Measurements from ENCODE around the gene NDUFC1. TPM values are rescaled to one million over a fixed set of nuclear protein-coding genes. Genes with fewer than 3 reads are reported as not detected.

NDUFC1 gene
- total and polyA plus RNA-seq, 4 donors: 12.4 to 192 (median 50.8) TPM

DNA sequence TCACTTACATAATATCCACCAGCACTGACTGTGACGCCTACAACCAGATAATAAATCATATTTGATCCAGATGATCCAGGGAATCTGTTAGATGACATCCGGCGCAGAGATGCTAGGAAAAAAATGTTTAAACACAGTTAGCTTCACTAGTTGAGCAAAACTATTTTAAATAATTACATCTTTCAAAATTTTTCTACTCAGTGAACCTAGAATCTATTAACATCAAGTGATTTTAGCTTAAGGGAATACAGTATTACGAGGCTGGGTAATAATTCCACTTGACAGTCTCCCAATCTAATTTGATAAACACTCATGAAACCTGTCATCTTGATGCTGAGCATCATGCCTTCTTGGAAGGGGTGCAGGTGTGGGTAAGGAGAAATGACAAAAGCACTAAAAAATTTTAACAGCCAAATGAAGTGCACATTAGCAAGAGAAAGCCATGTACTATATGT lies 27.0 kb downstream of the NDUFC1 start:
- peaks cover 0 to 5% (median 0%) of the 10 kb centered on the region in 4 donors for H3K27me3 ChIP-seq (ENCODE audit: control insufficient read depth in 4 of 4, insufficient read depth in 4 of 4, low read length in 3 of 4)
- TF ChIP-seq, protein P1, sequence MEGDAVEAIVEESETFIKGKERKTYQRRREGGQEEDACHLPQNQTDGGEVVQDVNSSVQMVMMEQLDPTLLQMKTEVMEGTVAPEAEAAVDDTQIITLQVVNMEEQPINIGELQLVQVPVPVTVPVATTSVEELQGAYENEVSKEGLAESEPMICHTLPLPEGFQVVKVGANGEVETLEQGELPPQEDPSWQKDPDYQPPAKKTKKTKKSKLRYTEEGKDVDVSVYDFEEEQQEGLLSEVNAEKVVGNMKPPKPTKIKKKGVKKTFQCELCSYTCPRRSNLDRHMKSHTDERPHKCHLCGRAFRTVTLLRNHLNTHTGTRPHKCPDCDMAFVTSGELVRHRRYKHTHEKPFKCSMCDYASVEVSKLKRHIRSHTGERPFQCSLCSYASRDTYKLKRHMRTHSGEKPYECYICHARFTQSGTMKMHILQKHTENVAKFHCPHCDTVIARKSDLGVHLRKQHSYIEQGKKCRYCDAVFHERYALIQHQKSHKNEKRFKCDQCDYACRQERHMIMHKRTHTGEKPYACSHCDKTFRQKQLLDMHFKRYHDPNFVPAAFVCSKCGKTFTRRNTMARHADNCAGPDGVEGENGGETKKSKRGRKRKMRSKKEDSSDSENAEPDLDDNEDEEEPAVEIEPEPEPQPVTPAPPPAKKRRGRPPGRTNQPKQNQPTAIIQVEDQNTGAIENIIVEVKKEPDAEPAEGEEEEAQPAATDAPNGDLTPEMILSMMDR (IDR thresholded peaks at IDR 0.05; ENCODE audit: low read depth, low read length, missing input control): no peak
- TF ChIP-seq HNF4A (conservative IDR thresholded peaks at IDR 0.05): no peak
- TF ChIP-seq FOXA2 (IDR thresholded peaks at IDR 0.05): no peak
- TF ChIP-seq HNF4G (IDR thresholded peaks at IDR 0.05): no peak
- no peak for TF ChIP-seq YY1 (IDR thresholded peaks at IDR 0.05)
- TF ChIP-seq RXRA (IDR thresholded peaks at IDR 0.05): no peak
- TF ChIP-seq SP1 (IDR thresholded peaks at IDR 0.05): no peak
- 92% methylated on average over 4 of the region's 4 CpGs for WGBS
- DNase-seq (ENCODE audit: low spot score): no peak
- no peaks in the 10 kb centered on the region for H3K9me3 ChIP-seq (ENCODE audit: control insufficient read depth in 4 of 4, low read length in 3 of 4)
- peaks cover 5 to 16% (median 11%) of the 10 kb centered on the region in 4 donors for H3K4me1 ChIP-seq (ENCODE audit: control insufficient read depth in 4 of 4, insufficient read depth in 4 of 4, low read length in 3 of 4)
- no peak overlapping the region for H3K9ac ChIP-seq (ENCODE audit: low read depth in 1 of 2, low read length in 2 of 2)
- no peak overlapping the region for H3K4me3 ChIP-seq (ENCODE audit: low read depth in 1 of 3, low read length in 3 of 3)
- H3K27ac ChIP-seq (ENCODE audit: low read depth in 1 of 2, low read length in 2 of 2): no peak overlapping the region
- H3K36me3 ChIP-seq (ENCODE audit: control insufficient read depth in 4 of 4, insufficient read depth in 3 of 4, low read depth in 1 of 4, low read length in 3 of 4): no peaks in the 10 kb centered on the region

DNA sequence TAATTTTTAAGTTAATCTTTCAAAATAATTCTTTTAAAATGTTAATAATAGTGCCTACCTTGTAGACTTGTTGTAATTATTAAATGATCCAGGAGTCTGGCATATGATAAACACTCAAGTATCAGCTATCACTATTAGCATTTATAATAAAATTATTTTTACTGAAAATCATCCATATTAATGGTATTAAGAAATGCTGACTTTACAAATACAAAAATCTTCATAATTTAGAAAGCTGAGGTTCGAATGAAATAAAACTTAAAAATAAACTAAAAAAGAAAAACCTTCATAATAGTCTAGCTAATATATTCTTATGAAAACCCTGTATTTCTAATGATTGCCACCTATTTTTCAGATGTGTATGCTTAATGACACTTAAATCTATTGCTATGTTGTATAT lies 27.5 kb downstream of the NDUFC1 start:
- H3K27me3 ChIP-seq (ENCODE audit: control insufficient read depth in 4 of 4, insufficient read depth in 4 of 4, low read length in 3 of 4): peaks cover 0 to 5% (median 0%) of the 10 kb centered on the region in 4 donors

DNA sequence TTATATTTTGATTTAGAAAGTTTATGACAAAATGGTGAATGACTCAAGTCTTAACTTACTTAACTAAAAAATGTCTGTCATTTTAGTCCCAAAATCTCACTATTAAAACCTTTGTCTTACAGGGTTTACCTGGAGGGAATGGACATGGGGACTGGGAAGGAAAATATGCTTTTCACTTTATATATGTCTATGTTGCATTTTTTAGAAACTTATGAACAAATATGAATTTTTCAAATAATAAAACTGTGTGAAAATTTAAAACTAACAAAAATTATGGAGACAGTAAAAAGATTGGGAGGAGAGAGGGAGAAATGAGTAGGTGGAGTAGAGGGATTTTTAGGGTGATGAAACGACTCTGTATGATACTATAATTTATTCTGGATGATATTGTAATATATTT lies 28.4 kb downstream of the NDUFC1 start:
- TF ChIP-seq HNF4G (IDR thresholded peaks at IDR 0.05): no peak
- TF ChIP-seq, protein P2, sequence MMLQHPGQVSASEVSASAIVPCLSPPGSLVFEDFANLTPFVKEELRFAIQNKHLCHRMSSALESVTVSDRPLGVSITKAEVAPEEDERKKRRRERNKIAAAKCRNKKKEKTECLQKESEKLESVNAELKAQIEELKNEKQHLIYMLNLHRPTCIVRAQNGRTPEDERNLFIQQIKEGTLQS (IDR thresholded peaks at IDR 0.05): no peak
- TF ChIP-seq SP1 (IDR thresholded peaks at IDR 0.05): no peak
- no peak for TF ChIP-seq EGR1 (IDR thresholded peaks at IDR 0.05; ENCODE audit: low read depth in 2 of 2)
- 91% methylated on average over 1 of the region's 1 CpG for WGBS
- Histone ChIP-seq H3K4me3 (ENCODE audit: low read depth in 1 of 3, low read length in 3 of 3) (no peak overlapping the region), H3K4me1 (ENCODE audit: control insufficient read depth in 4 of 4, insufficient read depth in 4 of 4, low read length in 3 of 4) (peaks cover 0 to 1% (median 0%) of the 10 kb centered on the region in 4 donors), H3K27ac (ENCODE audit: low read depth in 1 of 2, low read length in 2 of 2) (no peak overlapping the region), H3K9me3 (ENCODE audit: control insufficient read depth in 4 of 4, low read length in 3 of 4) (no peaks in the 10 kb centered on the region), H3K9ac (ENCODE audit: low read depth in 1 of 2, low read length in 2 of 2) (no peak overlapping the region), H3K36me3 (ENCODE audit: control insufficient read depth in 4 of 4, insufficient read depth in 3 of 4, low read depth in 1 of 4, low read length in 3 of 4) (no peaks in the 10 kb centered on the region), H3K27me3 (ENCODE audit: control insufficient read depth in 4 of 4, insufficient read depth in 4 of 4, low read length in 3 of 4) (peaks cover 0 to 3% (median 0%) of the 10 kb centered on the region in 4 donors)
- no peak for DNase-seq (ENCODE audit: low spot score)

More for the DNA sequence above, 27.5 kb downstream of the NDUFC1 start:
- WGBS: 95% methylated on average over 1 of the region's 1 CpG
- Histone ChIP-seq H3K36me3 (ENCODE audit: control insufficient read depth in 4 of 4, insufficient read depth in 3 of 4, low read depth in 1 of 4, low read length in 3 of 4) (no peaks in the 10 kb centered on the region), H3K27ac (ENCODE audit: low read depth in 1 of 2, low read length in 2 of 2) (no peak overlapping the region), H3K9ac (ENCODE audit: low read depth in 1 of 2, low read length in 2 of 2) (no peak overlapping the region), H3K4me3 (ENCODE audit: low read depth in 1 of 3, low read length in 3 of 3) (no peak overlapping the region), H3K4me1 (ENCODE audit: control insufficient read depth in 4 of 4, insufficient read depth in 4 of 4, low read length in 3 of 4) (peaks cover 4 to 11% (median 6%) of the 10 kb centered on the region in 4 donors), H3K9me3 (ENCODE audit: control insufficient read depth in 4 of 4, low read length in 3 of 4) (no peaks in the 10 kb centered on the region)
- TF ChIP-seq, protein P3, sequence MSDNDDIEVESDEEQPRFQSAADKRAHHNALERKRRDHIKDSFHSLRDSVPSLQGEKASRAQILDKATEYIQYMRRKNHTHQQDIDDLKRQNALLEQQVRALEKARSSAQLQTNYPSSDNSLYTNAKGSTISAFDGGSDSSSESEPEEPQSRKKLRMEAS (IDR thresholded peaks at IDR 0.05): no peak
- TF ChIP-seq EGR1 (IDR thresholded peaks at IDR 0.05; ENCODE audit: low read depth in 2 of 2) (no peak), FOXA1 (IDR thresholded peaks at IDR 0.05) (no peak), SP1 (IDR thresholded peaks at IDR 0.05) (no peak), HNF4G (IDR thresholded peaks at IDR 0.05) (no peak)
- DNase-seq (ENCODE audit: low spot score): no peak

DNA sequence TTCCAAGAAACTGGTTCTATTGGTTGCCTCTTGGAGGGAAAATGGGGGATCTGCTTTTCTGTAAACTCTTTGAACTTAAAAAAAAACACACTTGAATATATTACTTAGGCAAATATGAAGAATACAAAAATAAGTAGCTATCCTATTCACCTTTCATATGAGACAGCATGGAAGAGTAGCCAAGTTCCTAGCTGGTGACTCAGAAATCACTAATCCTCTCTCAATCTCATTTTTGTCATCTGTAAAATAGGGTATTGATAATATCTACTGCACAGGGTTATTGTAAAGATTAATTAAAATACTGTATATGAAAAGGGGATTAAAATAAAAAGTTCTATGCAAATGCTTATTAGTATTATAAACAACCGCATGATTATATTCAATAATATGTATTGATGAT lies 35.0 kb downstream of the NDUFC1 start:
- Histone ChIP-seq H3K27ac (ENCODE audit: low read depth in 1 of 2, low read length in 2 of 2) (no peak overlapping the region), H3K4me3 (ENCODE audit: low read depth in 1 of 3, low read length in 3 of 3) (no peak overlapping the region), H3K9me3 (ENCODE audit: control insufficient read depth in 4 of 4, low read length in 3 of 4) (no peaks in the 10 kb centered on the region), H3K36me3 (ENCODE audit: control insufficient read depth in 4 of 4, insufficient read depth in 3 of 4, low read depth in 1 of 4, low read length in 3 of 4) (no peaks in the 10 kb centered on the region), H3K9ac (ENCODE audit: low read depth in 1 of 2, low read length in 2 of 2) (no peak overlapping the region), H3K27me3 (ENCODE audit: control insufficient read depth in 4 of 4, insufficient read depth in 4 of 4, low read length in 3 of 4) (no peaks in the 10 kb centered on the region), H3K4me1 (ENCODE audit: control insufficient read depth in 4 of 4, insufficient read depth in 4 of 4, low read length in 3 of 4) (peaks cover 0 to 4% (median 2%) of the 10 kb centered on the region in 4 donors)
- 96% methylated on average over 1 of the region's 1 CpG for WGBS
- DNase-seq (ENCODE audit: low spot score): no peak
- TF ChIP-seq TAF1 (conservative IDR thresholded peaks at IDR 0.05) (no peak), NR2F2 (IDR thresholded peaks at IDR 0.05) (no peak), HNF4A (conservative IDR thresholded peaks at IDR 0.05) (no peak), SP1 (IDR thresholded peaks at IDR 0.05) (no peak), GABPA (IDR thresholded peaks at IDR 0.05 in 1 of 2, conservative IDR thresholded peaks at IDR 0.05 in 1 of 2) (no peak), EGR1 (IDR thresholded peaks at IDR 0.05; ENCODE audit: low read depth in 2 of 2) (no peak), YY1 (IDR thresholded peaks at IDR 0.05) (no peak), HNF4G (IDR thresholded peaks at IDR 0.05) (no peak)
- TF ChIP-seq, protein P3 (IDR thresholded peaks at IDR 0.05): no peak
- TF ChIP-seq, protein P4, sequence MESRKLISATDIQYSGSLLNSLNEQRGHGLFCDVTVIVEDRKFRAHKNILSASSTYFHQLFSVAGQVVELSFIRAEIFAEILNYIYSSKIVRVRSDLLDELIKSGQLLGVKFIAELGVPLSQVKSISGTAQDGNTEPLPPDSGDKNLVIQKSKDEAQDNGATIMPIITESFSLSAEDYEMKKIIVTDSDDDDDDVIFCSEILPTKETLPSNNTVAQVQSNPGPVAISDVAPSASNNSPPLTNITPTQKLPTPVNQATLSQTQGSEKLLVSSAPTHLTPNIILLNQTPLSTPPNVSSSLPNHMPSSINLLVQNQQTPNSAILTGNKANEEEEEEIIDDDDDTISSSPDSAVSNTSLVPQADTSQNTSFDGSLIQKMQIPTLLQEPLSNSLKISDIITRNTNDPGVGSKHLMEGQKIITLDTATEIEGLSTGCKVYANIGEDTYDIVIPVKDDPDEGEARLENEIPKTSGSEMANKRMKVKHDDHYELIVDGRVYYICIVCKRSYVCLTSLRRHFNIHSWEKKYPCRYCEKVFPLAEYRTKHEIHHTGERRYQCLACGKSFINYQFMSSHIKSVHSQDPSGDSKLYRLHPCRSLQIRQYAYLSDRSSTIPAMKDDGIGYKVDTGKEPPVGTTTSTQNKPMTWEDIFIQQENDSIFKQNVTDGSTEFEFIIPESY (IDR thresholded peaks at IDR 0.05): no peak
- TF ChIP-seq, protein P1 (IDR thresholded peaks at IDR 0.05; ENCODE audit: low read depth, low read length, missing input control): no peak
- TF ChIP-seq, protein P2 (IDR thresholded peaks at IDR 0.05): no peak

Measured in liver (tissue), 9 donors.